GM18951 (cell line): ENCODE measurements around the gene ITGA2.

ENCODE experiments used
- POLR2A ChIP-seq: IDR thresholded peaks from 4 replicates; pipeline ENCODE4 v1.6.1; 2011; ENCODE audit warnings: mild to moderate bottlenecking; ENCODE audit not compliant: insufficient read length, insufficient read depth; ENCODE audit errors: extremely low read depth
- in situ Hi-C: fragments of 300-500 bp; cut with MboI; formaldehyde crosslinking; loops from one replicate; pipeline ENCODE4 v1.12.0; 2022; ENCODE audit warnings: low sequenced_read_pairs, mixed read lengths, inconsistent platforms; ENCODE audit not compliant: unreplicated experiment

The ITGA2 gene

DNA sequence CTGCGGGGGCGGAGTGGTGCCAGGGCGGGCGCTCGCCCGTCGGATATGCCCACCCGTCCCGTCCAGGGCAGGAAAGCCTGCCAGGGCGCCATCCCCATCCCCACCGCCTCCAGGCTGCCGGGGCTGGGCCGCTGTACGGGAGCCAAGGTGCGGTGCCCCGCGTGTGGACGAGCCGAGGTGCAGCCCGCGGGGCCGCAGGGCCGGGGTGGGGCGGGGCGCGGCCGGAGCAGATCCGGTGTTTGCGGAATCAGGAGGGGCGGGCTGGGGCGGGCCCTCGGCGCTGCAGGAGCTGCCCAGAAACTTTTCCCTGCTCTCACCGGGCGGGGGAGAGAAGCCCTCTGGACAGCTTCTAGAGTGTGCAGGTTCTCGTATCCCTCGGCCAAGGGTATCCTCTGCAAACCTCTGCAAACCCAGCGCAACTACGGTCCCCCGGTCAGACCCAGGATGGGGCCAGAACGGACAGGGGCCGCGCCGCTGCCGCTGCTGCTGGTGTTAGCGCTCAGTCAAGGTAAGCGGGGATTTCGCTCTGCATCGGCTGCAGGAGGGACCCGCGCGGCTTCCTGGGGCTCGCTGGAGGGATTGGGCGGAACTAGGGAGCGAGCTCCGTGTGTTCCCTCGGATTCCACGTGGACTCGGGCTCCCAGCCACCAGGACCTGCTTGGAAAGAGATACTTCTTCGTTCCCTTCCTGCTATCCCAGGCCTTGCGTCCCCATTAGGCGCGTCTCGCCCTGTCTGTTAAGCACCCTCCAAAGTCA is at the start of gene ITGA2:
Gene ITGA2 (plus strand): TSS at position 328 of the 756 bp plus-strand sequence. CDS start 117 bp downstream, at position 445.
- TF ChIP-seq POLR2A = no peak
- in situ Hi-C loops = no loop called here

DNA sequence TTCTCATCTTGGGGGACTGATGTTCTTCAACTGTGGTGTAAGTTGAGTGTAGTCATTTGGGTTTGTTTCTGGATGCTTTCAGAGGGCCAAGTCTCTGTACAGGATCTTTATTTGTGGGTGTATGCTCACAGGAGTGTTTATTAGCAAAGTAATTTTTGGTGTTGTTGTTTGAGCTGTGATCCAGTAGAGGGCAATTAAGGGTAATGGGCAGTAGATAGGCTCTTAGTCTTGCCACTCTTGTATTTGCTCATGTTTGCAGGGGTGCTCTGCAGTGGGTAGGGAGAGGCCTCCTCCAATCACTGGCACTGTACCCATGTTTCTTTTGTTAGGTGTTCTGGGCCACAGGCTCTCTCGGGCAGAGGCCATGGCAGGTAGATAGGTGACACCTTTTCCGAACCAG is 45.9 kb upstream of the ITGA2 start:
- no peak for TF ChIP-seq POLR2A
- in situ Hi-C loops = loop anchor here (10.0 kb wide), 1 partner anchor 152 kb away; no protein-coding TSS in a partner anchor

DNA sequence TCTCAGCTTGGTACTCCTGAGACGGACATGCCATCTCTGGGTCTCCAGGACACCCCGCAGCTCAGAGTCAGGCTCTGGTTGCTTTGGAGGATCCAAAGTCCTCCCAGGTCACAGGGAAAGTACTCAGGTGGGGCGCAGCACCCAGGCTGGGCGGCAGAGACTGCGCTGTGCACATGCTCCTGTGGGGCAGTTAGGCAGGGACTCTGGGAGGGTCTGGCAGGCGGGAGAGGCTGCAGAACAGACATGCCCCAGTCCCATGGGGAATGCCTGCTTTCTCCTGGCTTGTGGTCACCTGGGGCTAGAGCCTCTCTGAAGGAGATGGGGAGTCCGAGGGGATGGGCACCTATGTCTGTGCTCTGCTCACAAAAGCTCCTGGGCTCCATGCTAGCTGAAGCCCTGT is 45.3 kb upstream of the ITGA2 start:
- TF ChIP-seq POLR2A = no peak
- in situ Hi-C loops = loop anchor here (10.0 kb wide), 1 partner anchor 151 kb away; no protein-coding TSS in a partner anchor

DNA sequence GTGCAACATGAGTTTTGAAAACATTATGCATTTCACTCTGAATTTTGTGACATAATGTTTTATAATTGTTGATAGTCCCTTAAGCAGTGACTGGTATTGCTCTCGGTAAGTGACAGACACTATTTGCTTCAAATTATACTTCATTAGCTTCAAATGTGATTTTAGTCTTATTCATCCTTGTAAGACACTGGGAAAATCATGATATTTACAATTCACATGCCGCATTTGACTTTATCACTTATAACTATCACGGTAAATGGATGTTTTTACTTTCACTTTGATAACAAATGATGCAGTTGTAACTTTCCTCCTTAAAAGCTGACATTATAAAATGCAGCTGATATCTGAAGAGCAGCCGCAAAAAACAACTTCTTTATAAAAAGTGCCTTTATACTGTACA is 44.1 kb upstream of the ITGA2 start:
- in situ Hi-C loops = loop anchor here (10.0 kb wide), 1 partner anchor 150 kb away; no protein-coding TSS in a partner anchor
- TF ChIP-seq POLR2A = no peak

DNA sequence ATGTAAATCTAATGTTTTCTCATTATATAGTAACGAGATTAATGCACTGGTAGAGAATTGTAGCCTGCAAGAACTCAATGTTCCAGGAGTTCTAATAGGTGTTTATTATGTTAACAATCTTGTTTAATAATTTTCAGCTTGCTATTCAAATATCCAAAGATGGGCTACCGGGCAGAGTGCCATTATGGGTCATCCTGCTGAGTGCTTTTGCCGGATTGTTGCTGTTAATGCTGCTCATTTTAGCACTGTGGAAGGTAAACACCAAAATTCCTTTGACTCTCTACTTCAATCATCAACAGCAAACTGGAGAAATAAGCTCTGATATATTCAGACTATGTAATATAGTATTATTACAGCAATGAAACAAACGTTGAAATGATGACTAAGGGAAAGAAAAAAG is 41.9 kb upstream of the ITGA2 start:
- TF ChIP-seq POLR2A = no peak
- in situ Hi-C loops = loop anchor here (10.0 kb wide), 1 partner anchor 148 kb away; no protein-coding TSS in a partner anchor

DNA sequence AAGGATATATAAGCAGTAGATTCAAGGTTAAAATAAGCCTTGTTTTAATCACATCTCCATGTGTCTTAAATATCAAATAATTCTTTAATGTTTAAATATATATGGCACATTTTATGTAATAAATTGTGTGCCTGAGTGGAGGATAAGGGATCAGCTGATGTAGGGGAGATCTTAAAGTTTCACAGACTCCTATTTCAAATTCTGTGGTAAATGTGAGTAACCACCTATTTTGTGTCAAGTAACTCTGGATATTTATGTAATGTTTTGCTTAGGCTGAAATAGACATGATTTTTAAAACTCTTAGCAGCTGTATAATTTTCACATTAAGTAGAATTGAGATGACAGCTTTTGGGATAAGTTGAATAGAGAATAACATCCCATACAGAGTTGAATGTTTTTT is 41.3 kb upstream of the ITGA2 start:
- in situ Hi-C loops = loop anchor here (10.0 kb wide), 1 partner anchor 147 kb away; no protein-coding TSS in a partner anchor
- TF ChIP-seq POLR2A = no peak

DNA sequence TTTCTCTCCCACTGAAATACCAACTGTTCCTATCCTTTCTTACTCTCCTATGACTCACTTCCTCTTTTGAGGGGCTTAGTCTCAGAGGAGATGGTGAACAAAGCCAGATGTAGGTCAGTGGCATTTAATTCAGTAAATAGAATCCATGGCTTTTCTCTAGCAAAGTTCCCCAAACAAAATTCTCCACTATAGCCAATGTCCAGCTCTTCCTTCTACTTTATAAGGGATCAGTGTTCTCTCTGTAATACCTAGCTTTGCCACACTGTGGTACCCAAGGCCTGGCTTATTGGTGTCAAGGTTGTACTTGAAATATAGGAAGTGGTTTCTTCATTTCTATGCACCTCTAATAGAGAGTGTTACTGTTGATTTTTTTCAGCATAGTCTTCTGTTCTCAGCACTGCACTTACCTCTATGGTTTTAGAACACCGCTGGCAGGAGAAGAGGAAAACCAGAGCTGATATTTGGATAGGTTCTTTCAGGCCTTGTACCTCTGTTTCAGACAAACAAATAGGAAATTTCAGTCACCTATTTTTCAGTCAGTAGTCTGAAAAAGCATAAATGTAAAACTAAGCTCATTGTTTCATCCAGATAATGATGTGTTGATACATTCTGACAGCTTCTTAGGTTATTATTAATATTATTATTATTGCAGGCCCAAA is 40.6 kb upstream of the ITGA2 start:
- in situ Hi-C loops = loop anchor here (10.0 kb wide), 1 partner anchor 146 kb away; no protein-coding TSS in a partner anchor
- TF ChIP-seq POLR2A = no peak

DNA sequence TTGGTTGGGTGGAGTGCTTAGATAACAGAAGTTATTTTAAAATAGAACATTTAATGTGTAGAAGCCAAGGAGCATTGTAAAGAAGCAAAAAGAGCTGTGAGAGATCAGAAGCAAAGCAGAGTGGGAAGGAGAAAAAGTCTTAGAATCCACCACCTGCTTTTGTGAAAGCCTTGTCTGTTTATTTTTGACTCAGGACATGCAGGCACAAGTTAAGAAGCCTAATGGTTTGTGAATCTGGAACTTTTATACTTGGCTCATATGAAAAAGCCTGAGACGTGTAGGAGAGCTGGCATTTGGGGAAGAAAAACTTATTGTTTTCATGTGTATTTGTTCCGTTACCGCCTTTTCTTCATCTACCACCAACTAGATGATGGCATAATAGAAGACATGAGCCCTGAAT is 38.5 kb upstream of the ITGA2 start:
- in situ Hi-C loops = no loop called here
- TF ChIP-seq POLR2A = no peak

DNA sequence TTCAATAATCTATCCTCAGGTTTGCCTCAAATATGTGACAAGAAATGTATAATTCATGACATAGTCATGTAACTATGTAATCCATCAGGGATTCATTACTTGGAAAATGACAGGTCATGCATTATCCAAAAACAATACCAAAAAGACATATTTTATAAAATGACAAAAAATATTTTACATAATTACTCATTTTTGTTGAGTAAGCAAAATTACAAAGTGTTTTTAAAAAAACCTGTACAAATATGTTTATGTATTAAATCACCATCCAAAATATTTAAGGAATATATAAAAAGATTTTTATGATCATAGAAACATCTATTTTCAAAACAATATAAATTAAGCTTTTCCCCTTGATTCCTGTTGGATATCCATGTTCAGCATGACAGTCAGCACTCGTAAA is 36.7 kb upstream of the ITGA2 start:
- no peak for TF ChIP-seq POLR2A
- in situ Hi-C loops = no loop called here

DNA sequence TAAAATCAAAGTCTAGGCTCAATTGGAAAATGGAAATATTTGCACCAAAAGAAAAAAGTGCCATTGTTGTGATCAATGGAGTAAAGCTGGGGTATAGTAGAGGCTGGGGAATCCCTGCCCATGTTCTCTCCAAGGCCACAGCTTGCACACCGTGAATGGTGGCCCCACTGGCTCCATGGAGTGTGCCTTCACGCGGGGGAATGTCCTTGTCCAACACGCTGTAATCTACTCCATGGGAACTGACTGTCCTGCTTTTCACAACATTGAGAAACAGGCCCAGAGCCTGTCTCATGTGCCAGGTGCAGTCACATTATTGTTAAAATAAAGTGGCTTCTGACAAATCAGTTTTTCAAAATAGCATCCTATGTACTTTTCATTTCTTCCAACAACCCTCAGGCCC is 33.1 kb upstream of the ITGA2 start:
- TF ChIP-seq POLR2A = no peak
- in situ Hi-C loops = no loop called here

DNA sequence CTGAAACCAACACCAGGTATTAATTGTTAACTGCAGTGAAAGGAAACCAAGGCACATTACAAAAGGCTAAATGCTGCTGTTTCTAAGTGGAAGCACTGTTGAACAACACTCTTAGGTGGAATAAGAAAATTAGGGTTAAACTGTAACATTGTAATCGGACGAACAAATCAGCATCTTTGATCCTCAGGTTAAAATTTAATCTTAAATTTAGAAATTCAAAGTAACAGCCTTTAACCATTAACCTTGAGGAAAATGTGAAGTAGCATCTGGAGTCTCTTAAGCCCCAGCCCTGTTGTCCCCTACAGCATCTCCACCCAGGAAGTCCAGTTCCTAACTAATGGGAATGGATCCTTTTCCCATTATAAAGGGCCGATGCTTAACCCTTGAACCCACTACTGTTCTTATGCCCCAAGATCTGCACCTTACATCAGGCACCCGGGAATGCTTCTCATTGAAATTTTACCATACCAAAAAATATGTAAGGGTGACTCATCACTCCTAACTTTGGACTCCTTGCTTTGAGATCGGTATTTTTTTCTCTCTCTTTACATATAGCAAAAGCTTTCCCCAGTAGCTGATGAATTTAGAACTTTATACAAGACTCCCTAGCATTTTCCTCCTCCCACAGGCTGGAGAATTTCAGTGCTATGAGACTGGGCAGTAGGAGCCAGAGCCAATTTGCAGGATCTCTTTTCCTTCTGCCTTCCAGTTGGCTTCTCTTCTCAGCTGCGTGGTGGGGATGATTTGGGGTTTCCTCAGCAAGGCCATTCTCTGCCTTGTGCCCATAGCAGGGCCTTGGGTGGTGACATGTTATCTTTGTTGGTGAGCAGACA is 32.0 kb upstream of the ITGA2 start:
- no peak for TF ChIP-seq POLR2A
- in situ Hi-C loops = no loop called here

DNA sequence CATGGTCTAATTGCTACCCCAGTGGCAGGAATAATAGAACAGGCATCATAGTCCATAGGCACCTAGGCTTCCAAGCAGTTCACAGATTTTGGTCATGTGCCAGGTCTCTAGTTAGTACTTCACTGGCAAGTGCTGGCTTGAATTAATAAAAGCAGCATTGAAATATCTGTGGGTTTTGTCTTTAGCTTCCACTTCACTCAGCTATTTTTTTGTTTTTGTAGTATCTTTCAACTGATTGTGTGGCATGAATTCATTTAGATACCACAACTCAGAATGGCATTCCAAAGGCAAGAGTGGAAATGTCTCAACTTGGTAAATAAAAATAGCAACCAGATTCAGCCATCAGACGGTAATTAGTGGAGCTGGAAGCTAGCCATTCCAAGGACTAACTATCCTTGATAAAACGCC is 27.9 kb upstream of the ITGA2 start:
- in situ Hi-C loops = no loop called here
- TF ChIP-seq POLR2A = no peak

DNA sequence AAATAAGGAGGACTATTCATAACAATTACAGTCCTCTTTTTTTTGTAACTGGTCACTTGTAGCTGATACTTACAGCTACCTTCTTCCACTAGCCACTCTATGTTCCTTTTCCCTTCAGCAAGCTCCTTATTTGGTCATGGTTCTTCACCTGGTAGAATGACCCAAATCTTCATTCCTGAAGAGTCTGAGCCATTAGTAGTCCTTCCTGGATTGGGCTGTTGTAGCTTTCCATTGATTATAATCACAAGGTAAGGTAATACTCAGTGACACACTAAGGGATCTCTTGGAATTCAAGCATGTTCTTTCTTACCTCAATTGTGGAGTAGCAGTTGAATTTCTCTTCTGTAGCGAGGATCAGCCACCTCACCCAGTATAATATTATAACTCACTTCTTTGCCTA is 25.5 kb upstream of the ITGA2 start:
- no peak for TF ChIP-seq POLR2A
- in situ Hi-C loops = no loop called here
